Measurements from ENCODE around the gene TDRD6. TPM values are rescaled to one million over a fixed set of nuclear protein-coding genes. Genes with fewer than 3 reads are reported as not detected.

Gene TDRD6
- polyA plus RNA-seq, 1 of the 3 experiments (the other 2 are of a cell fraction): not detected

- no peak for TF ChIP-seq SMC3 (IDR thresholded peaks at IDR 0.05; ENCODE audit: low read depth, low read length)
- TF ChIP-seq, protein P1, sequence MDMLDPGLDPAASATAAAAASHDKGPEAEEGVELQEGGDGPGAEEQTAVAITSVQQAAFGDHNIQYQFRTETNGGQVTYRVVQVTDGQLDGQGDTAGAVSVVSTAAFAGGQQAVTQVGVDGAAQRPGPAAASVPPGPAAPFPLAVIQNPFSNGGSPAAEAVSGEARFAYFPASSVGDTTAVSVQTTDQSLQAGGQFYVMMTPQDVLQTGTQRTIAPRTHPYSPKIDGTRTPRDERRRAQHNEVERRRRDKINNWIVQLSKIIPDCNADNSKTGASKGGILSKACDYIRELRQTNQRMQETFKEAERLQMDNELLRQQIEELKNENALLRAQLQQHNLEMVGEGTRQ (IDR thresholded peaks at IDR 0.05; ENCODE audit: borderline replicate concordance, low read depth, low read length): no peak
- TF ChIP-seq FOXJ3 (CRISPR knock-in tag; IDR thresholded peaks at IDR 0.05): no peak
- TF ChIP-seq JUND (IDR thresholded peaks at IDR 0.05): no peak
- TF ChIP-seq, protein P2, sequence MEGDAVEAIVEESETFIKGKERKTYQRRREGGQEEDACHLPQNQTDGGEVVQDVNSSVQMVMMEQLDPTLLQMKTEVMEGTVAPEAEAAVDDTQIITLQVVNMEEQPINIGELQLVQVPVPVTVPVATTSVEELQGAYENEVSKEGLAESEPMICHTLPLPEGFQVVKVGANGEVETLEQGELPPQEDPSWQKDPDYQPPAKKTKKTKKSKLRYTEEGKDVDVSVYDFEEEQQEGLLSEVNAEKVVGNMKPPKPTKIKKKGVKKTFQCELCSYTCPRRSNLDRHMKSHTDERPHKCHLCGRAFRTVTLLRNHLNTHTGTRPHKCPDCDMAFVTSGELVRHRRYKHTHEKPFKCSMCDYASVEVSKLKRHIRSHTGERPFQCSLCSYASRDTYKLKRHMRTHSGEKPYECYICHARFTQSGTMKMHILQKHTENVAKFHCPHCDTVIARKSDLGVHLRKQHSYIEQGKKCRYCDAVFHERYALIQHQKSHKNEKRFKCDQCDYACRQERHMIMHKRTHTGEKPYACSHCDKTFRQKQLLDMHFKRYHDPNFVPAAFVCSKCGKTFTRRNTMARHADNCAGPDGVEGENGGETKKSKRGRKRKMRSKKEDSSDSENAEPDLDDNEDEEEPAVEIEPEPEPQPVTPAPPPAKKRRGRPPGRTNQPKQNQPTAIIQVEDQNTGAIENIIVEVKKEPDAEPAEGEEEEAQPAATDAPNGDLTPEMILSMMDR (IDR thresholded peaks at IDR 0.05): no peak
- no peak for TF ChIP-seq GABPA (IDR thresholded peaks at IDR 0.05; ENCODE audit: low read depth)
- no peak for TF ChIP-seq RXRA (IDR thresholded peaks at IDR 0.05; ENCODE audit: borderline replicate concordance, low read depth)
- TF ChIP-seq MEF2A (IDR thresholded peaks at IDR 0.05; ENCODE audit: borderline replicate concordance, low read depth): no peak
- no peak for TF ChIP-seq TAF1 (IDR thresholded peaks at IDR 0.05; ENCODE audit: borderline replicate concordance, low read depth, low read length)
- no peak for TF ChIP-seq ELF1 (IDR thresholded peaks at IDR 0.05)
- H2AFZ ChIP-seq (ENCODE audit: low read depth): no peak overlapping the region
- H3K27me3 ChIP-seq (ENCODE audit: insufficient read depth): no peaks in the 10 kb centered on the region
- POLR2A ChIA-PET: no interaction called here
- H3F3A ChIP-seq (replicated peaks; ENCODE audit: insufficient read depth): no peaks in the 10 kb centered on the region
- H3K36me3 ChIP-seq (replicated peaks in 1 of 2; ENCODE audit: control insufficient read depth in 1 of 2, insufficient read depth in 2 of 2, low read length in 1 of 2): no peaks in the 10 kb centered on the region
- no peak for DNase-seq
- no peaks in the 10 kb centered on the region for H3K9me2 ChIP-seq
- H3K4me3 ChIP-seq (ENCODE audit: low read depth in 2 of 2, low read length in 1 of 2): no peak overlapping the region
- no peaks in the 10 kb centered on the region for H3K79me2 ChIP-seq (ENCODE audit: insufficient read depth)
- no peak overlapping the region for H3K4me2 ChIP-seq
- H3K9ac ChIP-seq: no peak overlapping the region
- H3K4me1 ChIP-seq (ENCODE audit: control insufficient read depth in 1 of 2, insufficient read depth in 2 of 2, low read depth in 1 of 2, low read length in 1 of 2): no peaks in the 10 kb centered on the region
- H3K9me3 ChIP-seq: no peaks in the 10 kb centered on the region
- CTCF ChIA-PET: no interaction called here
- H3K27ac ChIP-seq (ENCODE audit: low read depth in 2 of 2, low read length in 1 of 2): no peak overlapping the region
- 0% methylated on average over 1 of the region's 1 CpG for WGBS (ENCODE audit: low lambda C conversion rate)
- H4K20me1 ChIP-seq (ENCODE audit: insufficient read depth): no peaks in the 10 kb centered on the region
Measured at GRCh38 chr6:46720401-46720800, 32.7 kb downstream of the TDRD6 start.

DNA sequence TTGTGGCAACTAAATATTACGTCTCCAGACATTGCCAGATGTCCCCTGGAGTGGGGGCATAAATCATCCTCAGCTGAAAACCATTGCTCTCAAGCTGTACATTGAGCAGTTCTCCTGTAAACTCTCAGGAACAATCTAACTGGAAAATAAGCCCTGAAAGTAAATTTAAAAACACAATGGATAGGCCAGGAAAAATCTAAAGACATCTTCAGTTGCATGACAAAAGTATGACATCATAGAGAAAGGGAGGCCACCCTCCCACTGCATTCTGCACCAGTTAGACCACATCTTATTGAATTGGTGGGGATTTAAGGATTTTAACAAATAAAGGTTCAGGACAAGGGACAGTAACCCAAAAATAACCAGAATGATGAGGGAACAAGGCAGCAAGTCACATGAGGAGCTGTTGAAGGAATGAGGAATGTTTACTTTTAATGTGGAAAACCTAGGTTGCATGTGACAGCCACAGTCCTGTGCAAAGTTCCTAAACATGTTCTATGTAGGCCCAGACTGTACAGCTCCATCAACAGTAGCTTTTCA is 42.2 kb downstream of the TDRD6 start:
- CTCF ChIA-PET: no interaction called here
- POLR2A ChIA-PET: no interaction called here

More for the DNA sequence above, 42.2 kb downstream of the TDRD6 start:
- DNase-seq: no peak
- Histone ChIP-seq H3K79me2 (ENCODE audit: insufficient read depth) (no peaks in the 10 kb centered on the region), H3K4me1 (ENCODE audit: control insufficient read depth in 1 of 2, insufficient read depth in 2 of 2, low read depth in 1 of 2, low read length in 1 of 2) (no peaks in the 10 kb centered on the region), H3K27ac (ENCODE audit: low read depth in 2 of 2, low read length in 1 of 2) (no peak overlapping the region), H3K4me3 (ENCODE audit: low read depth in 2 of 2, low read length in 1 of 2) (no peak overlapping the region), H3K9ac (no peak overlapping the region), H2AFZ (ENCODE audit: low read depth) (no peak overlapping the region), H3K4me2 (no peak overlapping the region), H3K9me2 (no peaks in the 10 kb centered on the region), H3K27me3 (ENCODE audit: insufficient read depth) (peaks cover 13% of the 10 kb centered on the region; the same call in 1 of the 2 replicates), H3K36me3 (replicated peaks in 1 of 2; ENCODE audit: control insufficient read depth in 1 of 2, insufficient read depth in 2 of 2, low read length in 1 of 2) (no peaks in the 10 kb centered on the region), H3F3A (replicated peaks; ENCODE audit: insufficient read depth) (no peaks in the 10 kb centered on the region), H3K9me3 (no peaks in the 10 kb centered on the region), H4K20me1 (ENCODE audit: insufficient read depth) (no peaks in the 10 kb centered on the region)
- TF ChIP-seq FOXM1 (IDR thresholded peaks at IDR 0.05; ENCODE audit: low read depth) (no peak), SMC3 (IDR thresholded peaks at IDR 0.05; ENCODE audit: low read depth, low read length) (no peak), EP300 (IDR thresholded peaks at IDR 0.05; ENCODE audit: borderline replicate concordance in 1 of 2, low read depth in 1 of 2, low read length in 1 of 2) (no peak), ELF1 (IDR thresholded peaks at IDR 0.05) (no peak), YY1 (IDR thresholded peaks at IDR 0.05; ENCODE audit: low read depth) (no peak), NFIC (IDR thresholded peaks at IDR 0.05; ENCODE audit: borderline replicate concordance) (no peak), FOSL2 (IDR thresholded peaks at IDR 0.05; ENCODE audit: borderline replicate concordance, low read depth) (no peak), POLR2AphosphoS5 (IDR thresholded peaks at IDR 0.05; ENCODE audit: low read depth, low read length) (no peak)
- TF ChIP-seq, protein P3, sequence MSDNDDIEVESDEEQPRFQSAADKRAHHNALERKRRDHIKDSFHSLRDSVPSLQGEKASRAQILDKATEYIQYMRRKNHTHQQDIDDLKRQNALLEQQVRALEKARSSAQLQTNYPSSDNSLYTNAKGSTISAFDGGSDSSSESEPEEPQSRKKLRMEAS (IDR thresholded peaks at IDR 0.05; ENCODE audit: low read depth): no peak
- TF ChIP-seq, protein P4, sequence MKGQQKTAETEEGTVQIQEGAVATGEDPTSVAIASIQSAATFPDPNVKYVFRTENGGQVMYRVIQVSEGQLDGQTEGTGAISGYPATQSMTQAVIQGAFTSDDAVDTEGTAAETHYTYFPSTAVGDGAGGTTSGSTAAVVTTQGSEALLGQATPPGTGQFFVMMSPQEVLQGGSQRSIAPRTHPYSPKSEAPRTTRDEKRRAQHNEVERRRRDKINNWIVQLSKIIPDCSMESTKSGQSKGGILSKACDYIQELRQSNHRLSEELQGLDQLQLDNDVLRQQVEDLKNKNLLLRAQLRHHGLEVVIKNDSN (IDR thresholded peaks at IDR 0.05; ENCODE audit: borderline replicate concordance, low read depth): no peak
- TF ChIP-seq, protein P5, sequence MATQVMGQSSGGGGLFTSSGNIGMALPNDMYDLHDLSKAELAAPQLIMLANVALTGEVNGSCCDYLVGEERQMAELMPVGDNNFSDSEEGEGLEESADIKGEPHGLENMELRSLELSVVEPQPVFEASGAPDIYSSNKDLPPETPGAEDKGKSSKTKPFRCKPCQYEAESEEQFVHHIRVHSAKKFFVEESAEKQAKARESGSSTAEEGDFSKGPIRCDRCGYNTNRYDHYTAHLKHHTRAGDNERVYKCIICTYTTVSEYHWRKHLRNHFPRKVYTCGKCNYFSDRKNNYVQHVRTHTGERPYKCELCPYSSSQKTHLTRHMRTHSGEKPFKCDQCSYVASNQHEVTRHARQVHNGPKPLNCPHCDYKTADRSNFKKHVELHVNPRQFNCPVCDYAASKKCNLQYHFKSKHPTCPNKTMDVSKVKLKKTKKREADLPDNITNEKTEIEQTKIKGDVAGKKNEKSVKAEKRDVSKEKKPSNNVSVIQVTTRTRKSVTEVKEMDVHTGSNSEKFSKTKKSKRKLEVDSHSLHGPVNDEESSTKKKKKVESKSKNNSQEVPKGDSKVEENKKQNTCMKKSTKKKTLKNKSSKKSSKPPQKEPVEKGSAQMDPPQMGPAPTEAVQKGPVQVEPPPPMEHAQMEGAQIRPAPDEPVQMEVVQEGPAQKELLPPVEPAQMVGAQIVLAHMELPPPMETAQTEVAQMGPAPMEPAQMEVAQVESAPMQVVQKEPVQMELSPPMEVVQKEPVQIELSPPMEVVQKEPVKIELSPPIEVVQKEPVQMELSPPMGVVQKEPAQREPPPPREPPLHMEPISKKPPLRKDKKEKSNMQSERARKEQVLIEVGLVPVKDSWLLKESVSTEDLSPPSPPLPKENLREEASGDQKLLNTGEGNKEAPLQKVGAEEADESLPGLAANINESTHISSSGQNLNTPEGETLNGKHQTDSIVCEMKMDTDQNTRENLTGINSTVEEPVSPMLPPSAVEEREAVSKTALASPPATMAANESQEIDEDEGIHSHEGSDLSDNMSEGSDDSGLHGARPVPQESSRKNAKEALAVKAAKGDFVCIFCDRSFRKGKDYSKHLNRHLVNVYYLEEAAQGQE (IDR thresholded peaks at IDR 0.05; ENCODE audit: low read depth, low read length): no peak
- WGBS (ENCODE audit: low lambda C conversion rate): 0% methylated on average over 1 of the region's 1 CpG

All from SK-N-SH (cell line).